H1 (cell line): ENCODE measurements around the gene TBC1D22A. TPM values are rescaled to one million over a fixed set of nuclear protein-coding genes. Genes with fewer than 3 reads are reported as not detected.

Experiments
- HDAC6 ChIP-seq: IDR thresholded peaks from one replicate; pipeline ENCODE4 v1.7.1; 2012; ENCODE audit warnings: low read depth, mild to moderate bottlenecking, inconsistent platforms, low read length, moderate library complexity
- YY1 ChIP-seq: IDR thresholded peaks from 2 replicates; pipeline ENCODE4 v1.6.1; 2011; ENCODE audit warnings: low read depth, mild to moderate bottlenecking, low read length
- polyA plus RNA-seq, 7 experiments: library from polyadenylated mRNA; depleted of rRNA in 3 of 7; stranded (reverse) in 5 of 7; unstranded in 2 of 7; fragments of >200 nt in 5 of 7; fragments of 200-250 nt in 2 of 7; gene quantifications; 1 replicate in 5 of 7; 2 replicates in 1 of 7; 4 replicates in 1 of 7; pipeline versions ENCODE4 v1.2.1 to v1.2.3, GENCODE V29; 2011 to 2013; ENCODE audit warnings: missing spikeins in 2 of 7, mixed read lengths in 2 of 7
- total RNA-seq: library from RNA; stranded (reverse); fragmentation: NEBNext Ultra II Directional; extraction: Animal tissue kit (Norgen Biotek cat#: 25700); gene quantifications from 2 replicates; pipeline ENCODE4 v1.2.1, GENCODE V29; 2021
- TF ChIP-seq, protein P1 (sequence below): IDR thresholded peaks from 2 replicates; pipeline ENCODE4 v1.6.1; 2011; ENCODE audit warnings: low read length, improper control_type of control experiment

Gene TBC1D22A
- total and polyA plus RNA-seq, 2 of the 8 experiments (the other 6 are each of a cell fraction or from before 2014, with no cell fraction given): 11.9 to 18.4 TPM

DNA sequence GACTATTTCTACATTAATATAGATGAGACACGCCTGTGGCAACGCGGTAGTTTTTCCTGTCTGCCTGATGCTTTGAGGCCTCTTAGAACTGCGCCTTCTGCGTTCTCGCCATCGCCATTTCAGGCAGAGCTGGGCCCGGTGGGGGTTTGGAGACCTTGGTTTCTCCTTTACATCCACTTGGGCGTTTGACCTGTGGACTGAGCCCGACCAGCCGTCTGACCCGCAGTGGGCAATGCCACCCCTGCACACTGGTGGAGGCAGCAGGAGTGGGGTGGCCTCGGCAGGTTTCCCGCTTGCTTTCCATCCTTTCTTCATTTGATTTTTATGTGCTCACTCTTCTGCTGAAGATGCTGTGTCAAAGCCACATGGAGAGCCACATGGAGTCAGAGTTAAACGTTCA, 130.4 kb downstream of the TBC1D22A start (continued):
- TF ChIP-seq, protein P1, sequence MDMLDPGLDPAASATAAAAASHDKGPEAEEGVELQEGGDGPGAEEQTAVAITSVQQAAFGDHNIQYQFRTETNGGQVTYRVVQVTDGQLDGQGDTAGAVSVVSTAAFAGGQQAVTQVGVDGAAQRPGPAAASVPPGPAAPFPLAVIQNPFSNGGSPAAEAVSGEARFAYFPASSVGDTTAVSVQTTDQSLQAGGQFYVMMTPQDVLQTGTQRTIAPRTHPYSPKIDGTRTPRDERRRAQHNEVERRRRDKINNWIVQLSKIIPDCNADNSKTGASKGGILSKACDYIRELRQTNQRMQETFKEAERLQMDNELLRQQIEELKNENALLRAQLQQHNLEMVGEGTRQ: no peak
- TF ChIP-seq HDAC6 (no peak), YY1 (no peak)
